IPS-NIHi11 (cell line): Measurements from ENCODE around the gene IRF9.

Experiments used
- DNase-seq: peaks from one replicate; pipeline ENCODE4 v3.0.0; 2012; ENCODE audit warnings: mixed read lengths, low spot score

Gene IRF9, protein sequence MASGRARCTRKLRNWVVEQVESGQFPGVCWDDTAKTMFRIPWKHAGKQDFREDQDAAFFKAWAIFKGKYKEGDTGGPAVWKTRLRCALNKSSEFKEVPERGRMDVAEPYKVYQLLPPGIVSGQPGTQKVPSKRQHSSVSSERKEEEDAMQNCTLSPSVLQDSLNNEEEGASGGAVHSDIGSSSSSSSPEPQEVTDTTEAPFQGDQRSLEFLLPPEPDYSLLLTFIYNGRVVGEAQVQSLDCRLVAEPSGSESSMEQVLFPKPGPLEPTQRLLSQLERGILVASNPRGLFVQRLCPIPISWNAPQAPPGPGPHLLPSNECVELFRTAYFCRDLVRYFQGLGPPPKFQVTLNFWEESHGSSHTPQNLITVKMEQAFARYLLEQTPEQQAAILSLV

DNA sequence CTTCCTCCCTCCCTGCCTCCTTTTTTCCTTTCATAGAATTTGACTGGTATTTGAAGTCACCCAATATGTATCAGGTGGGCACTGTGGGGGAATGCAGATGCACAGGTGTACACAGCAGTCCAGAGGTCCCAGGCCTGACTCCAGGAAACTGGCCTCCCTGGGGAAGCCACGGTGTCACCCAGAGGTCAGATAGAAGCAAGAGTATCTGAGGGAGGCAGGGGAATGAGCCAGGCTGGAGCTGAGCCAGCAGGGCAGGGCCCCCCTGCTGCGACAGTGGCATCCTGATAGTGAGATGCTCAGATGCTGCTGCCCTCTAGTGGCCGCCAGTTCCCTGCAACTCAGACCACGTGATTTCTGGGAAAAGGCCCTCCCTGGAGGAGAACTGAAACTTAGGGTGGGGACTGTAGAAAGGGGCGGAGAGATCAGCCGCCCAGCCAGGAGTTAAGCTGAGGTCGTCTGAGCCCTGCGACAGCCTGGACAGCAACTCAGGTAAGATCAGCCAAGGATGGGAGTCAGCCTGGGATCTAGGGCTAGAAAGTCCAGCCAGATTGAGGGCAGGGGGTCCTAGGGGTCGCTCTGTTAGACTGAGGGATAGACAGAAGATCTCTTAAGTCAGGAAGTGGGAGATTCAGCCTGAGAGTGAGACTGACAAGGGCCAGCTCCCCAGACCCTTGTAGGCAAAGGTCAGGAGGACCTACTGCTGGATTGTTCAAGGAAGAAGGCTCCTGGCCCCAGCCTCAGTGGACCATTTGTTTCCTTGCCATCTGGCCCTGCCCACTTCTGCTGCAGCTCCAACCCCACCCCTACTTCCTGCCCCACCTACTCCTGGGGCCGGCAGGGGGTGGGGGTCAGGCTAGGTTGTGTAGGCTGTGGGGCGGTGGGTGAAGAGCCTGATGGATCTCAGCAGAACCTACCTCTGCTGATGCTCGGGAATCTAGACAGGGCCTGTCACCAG lies at the start of gene IRF9:
TSS of gene IRF9 (plus strand) at position 416 of the 955 bp plus-strand sequence. CDS start 880 bp downstream, outside the sequence.
- peak; percentile 94 for DNase-seq

DNA sequence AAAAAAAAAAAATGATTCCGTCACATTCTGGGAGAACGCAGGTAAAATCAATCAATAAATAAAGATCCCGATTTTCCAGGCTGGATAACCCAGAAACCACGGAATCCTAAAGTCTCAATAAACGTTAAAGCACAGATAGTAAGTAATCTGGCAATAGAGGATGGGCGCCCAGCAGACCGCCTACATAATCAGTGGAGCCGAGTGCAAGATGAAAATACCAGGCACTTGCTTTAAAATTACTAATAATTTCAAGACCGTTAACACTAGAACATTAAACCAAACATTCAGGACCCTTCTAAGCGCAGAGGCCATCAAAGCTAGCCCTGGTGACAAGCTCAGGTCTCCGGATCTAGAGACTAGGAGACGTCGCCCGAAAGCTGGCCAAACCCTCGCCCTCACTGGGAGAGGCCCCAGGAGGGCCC lies 47.7 kb upstream of the IRF9 start:
- no peak for DNase-seq

DNA sequence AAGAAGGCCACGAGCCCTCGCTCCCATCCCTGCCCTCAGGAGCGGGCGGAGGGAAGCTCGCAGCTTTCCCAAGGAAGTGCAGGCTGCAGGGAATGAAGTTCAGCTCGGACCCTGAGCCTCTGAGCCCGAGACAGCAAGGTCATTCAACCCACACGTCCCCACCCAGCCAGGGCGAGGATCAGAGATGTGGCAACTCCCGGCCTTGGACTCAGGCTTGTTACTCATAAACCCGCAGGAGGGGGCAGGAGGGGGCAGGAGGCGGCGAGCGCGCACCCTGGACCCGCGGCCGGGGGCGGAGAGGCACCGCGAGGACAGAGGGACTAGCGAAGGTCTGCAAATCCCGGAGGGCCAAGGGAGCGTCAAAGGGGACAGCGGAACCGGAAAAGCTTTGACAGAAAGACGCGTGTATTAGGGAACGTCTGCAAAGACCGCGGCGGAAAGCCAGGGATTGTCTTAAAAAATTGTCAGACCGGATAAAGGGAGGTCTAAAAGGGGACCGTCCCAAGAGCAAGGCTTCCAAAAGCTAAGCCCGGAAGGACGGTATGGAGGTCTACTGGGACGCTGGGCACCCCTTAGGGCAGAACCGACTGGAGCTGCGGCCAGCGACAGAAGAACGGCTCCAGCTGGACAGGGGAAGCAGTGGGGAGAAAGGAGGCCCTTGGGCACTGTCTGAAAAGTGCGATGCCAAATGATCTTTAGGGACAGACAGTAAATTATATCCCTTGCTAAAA lies 47.1 kb upstream of the IRF9 start:
- peak; percentile 79 for DNase-seq

DNA sequence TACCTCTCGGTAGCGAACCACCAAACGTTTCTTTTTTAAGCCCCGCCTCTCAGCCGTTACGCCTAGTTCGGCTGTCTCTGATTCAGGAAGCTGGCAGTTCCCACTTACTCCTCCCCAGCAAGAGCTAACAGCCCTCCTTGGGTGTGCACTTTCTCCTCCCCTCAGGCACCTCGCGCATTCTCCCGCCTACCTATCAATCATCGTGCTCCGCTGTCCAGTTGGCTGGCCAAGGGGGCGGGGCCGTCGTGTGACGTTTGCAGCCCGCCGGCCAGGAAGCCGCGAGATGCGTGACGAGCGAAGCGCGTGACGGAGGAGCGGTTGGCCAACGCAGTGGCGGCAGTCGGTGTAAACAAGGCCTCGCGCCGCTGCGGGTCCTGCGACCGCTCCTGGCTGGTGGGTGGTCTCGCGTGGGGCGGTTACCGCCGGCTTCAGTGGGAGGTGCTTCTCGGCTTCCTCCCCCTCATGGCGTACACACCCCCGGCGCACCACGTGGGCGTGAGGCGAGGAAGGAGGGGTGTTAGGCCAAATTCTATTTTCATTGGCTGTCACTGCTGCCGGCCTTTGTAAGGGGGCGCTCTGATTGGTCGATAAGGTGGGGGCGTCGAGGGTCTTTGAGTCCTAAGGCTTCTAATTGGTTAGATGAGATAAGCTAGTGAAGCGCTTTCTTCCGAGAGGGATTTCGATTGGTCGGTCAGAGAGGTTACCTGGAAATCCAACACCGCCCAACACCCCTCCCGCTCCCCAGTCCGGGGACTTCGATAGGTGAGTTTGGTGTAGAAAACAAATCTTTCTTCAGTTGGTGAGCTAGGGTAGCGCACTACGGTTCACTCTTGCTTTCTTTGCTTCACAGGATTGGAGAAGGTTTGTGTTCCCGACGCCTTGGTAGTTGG lies 46.3 kb upstream of the IRF9 start, which contains the start of the genes DCAF11 and NRL:
TSS of gene DCAF11 (plus strand) at position 246 of the 890 bp plus-strand sequence. CDS start 818 bp downstream, outside the sequence.
TSS of gene NRL (minus strand) at position 418 of the 890 bp plus-strand sequence. CDS start 32,101 bp downstream, outside the sequence.
- DNase-seq, result peak; percentile 97

DNA sequence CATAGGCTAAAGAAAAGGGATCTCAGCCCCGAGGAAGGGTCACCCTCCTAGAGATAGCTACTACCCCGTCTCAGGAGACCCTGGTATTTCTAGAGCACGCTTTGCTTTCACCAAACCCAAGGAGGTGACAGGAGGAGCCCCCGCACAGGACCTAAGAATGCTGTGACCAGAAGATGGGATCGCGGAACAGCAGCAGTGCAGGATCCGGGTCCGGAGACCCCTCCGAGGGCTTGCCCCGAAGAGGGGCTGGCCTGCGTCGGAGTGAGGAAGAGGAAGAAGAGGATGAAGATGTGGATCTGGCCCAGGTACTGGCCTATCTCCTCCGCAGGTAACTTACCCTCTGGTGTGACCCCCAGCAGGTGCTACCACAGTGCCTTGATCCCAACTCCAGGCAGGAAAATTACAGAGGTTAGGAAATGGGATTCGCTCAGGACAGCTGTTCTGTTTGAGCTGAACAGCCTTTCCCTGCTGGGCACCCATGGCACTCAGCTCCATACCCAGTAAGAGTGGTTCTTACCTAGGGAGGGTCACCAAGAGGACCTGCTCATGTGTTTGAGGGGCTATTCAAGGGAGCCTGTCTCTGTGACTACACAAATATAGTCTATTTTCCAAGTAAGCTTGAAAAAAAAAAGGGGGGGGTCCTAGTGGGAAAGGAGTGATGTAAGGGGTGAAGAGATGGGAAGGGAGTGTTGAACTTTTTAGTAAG lies 45.5 kb upstream of the IRF9 start:
- DNase-seq, result no peak

DNA sequence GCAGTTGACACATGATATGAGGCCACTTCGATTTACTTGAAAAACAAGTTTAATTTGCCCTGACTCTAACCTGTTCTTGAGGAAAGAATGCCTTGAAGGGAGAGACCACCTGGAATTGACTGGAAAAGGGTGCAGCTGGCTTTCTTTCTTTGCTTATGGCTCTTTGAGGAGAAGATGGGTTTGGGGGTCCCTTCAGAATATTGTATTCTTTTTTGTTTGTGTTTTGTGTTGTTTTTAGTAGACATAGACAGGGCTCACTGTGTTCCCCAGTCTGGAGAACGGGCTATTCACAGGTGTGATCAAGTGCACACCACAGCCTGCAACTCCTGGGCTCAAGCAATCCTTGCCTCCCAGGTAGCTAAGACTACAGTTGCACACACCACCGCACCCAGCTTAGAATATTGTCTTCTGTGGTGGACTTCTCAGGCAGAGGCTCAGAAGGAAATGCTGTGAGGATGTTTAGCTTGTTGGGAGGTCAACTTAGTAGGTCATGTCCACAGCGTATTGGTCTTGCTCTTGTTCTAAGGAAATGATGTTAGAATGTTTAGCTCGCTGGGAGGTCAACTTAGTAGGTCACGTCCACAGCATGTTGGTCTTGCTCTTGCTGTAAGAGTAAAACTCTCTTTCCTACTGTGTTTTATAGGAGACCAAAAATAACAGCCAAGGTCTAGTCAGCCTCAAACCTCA lies 44.8 kb upstream of the IRF9 start:
- DNase-seq, result no peak

DNA sequence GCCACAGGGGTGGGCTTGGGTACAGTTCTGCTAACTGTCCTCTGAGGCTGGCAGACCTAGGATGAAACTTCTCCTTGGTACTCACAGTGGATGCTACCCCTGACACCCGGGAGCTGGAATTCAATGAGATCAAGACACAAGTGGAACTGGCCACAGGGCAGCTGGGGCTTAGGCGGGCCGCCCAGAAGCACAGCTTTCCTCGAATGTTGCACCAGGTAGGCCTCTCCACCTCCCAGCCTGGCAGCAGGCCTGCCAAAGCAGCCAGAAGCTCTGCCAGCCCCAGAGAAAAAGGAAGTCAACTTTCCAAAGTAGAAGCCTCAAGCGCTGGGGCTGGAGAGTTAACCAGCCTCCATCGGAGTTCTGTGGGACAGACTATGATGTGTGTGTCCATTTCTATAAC lies 43.9 kb upstream of the IRF9 start:
- no peak for DNase-seq

DNA sequence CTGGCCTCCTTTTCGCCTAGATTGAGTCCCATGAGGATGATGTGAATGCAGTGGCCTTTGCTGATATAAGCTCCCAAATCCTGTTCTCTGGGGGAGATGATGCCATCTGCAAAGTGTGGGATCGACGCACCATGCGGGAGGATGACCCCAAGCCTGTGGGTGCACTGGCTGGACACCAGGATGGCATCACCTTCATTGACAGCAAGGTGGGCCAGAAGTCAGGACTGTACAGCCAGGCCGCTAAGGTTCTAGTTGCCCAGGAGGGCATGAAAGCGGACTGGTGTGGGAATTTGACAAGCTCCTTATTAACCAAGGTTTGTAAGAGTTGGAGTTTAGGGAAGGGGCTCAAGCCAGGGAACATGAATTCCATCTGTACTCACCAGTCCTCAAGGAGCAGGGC lies 41.4 kb upstream of the IRF9 start:
- no peak for DNase-seq

DNA sequence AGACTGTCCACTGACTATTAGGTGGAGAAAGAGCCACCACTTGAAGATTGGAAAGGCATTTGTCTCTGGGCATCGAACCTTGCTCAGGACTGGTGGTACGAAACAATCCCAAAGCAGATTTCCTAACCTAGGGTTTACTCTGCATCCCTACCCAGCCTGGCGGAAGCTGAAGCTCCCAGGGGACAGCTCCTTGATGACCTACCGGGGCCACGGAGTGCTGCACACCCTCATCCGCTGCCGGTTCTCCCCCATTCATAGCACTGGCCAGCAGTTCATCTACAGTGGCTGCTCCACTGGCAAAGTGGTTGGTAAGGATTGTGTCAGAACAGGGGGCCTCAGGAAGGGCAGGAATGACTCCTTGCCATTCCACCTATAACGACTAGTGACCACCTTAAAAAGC lies 39.9 kb upstream of the IRF9 start:
- no peak for DNase-seq

DNA sequence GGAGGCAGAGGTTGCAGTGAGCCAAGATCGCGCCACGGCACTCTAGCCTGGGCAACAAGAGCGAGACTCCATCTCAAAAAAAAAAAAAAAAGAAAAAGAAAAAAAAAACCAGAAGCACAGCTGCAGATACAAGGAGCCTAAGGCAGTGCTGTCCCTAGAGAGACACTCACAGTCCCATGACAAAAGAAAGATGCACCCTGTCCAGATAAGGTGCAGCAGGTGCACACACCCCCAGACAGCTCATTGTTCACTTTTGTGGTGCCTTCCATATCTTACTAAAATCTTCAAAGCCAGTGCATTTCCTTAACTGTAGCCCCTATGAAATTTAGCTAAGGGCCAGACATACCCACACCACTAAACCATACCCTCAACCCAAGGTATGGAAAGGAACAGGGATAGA lies 38.6 kb upstream of the IRF9 start:
- DNase-seq, result no peak

DNA sequence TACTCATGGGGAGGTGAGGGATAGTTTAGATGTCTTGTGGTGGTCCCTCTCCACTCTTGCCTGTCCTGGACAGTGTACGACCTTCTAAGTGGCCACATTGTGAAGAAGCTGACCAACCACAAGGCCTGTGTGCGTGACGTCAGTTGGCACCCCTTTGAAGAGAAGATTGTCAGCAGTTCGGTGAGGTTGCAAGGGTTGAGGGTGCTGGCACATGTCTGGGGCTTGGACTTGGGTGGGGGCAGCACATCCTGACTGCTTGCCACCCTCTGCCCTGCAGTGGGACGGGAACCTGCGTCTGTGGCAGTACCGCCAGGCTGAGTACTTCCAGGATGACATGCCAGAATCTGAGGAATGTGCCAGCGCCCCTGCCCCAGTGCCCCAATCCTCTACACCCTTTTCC lies 38.2 kb upstream of the IRF9 start:
- no peak for DNase-seq

DNA sequence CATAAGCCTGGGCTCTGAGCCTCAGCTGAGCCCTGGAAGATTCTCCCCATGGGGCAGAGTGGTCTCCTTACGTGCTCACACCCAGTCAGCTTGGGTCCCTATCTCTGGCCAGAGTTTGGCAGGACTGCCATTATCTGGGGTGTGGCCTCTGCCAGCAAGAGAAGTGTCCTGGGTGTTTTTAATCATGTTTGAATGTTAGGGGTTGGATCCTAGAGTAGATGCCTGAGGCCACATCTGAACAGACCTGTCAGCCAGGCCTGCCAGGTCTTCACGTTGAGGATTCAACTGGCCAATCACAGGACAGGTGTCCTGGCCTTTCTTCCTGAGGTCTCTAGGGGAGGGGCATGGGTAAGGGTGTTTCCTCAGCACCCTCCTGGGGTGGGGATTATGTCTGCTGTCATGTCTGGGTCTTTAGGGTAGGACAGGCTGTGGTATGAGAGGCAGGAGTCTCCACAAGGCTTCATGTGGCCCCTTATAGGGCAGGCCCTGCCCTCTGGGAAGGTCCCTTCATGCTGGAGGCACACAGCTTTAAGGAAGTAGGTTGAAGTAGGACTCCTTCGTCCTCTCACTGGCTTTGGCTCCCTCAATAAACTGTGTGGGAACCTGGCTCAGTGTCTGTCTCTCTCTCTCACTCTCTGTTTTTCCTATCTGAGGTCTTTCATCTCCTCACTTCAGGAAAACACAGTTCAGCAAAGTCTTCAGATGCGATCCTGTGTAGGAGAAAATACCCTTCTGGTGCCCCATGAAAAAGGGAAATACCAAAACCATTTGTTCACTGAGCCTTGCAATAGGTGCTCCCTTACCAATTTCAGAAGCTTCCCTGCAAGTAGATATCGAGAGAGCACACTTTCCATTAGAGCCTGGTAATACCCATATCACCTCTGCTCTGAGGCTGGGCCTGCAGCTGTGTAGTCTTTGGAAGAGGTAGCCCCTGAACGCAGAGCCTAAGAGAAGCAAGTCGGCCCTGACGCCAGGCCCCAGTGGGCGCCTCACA lies 37.3 kb upstream of the IRF9 start:
- no peak for DNase-seq

DNA sequence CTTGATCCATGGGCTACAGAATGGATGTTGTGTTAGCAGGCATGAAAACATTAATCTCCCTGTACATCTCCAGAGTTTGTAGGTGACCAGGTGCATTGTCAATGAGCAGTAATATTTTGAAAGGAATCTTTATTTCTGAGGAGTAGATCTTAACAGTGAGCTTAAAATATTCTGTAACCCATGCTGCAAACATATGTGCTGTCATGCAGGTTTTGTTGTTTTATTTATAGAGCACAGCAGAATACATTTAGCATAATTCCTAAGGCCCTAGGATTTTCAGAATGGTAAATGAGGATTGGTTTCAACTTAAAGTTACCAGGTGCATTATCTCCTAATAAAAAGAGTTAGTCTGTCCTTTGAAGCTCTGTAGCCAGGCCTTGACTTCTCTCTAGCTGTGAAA lies 34.1 kb upstream of the IRF9 start:
- DNase-seq, result no peak

DNA sequence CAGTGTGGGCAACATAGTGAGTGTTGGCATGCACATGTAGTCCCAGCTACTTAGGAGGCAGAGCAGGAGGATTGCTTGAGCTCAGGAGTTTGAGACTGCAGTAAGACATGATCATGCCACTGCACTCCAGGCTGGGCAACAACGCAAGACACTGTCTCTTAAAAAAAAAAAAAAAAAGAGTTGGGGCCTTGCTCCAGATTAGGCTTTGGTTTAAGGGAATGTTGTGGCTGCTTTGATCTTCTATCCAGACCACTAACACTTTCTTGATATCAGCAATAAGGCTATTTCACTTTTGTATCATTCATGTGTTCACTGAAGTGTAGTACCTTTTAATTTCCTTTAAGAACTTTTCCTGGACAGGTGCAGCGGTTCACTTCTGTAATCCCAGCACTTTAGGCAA lies 33.4 kb upstream of the IRF9 start:
- no peak for DNase-seq

DNA sequence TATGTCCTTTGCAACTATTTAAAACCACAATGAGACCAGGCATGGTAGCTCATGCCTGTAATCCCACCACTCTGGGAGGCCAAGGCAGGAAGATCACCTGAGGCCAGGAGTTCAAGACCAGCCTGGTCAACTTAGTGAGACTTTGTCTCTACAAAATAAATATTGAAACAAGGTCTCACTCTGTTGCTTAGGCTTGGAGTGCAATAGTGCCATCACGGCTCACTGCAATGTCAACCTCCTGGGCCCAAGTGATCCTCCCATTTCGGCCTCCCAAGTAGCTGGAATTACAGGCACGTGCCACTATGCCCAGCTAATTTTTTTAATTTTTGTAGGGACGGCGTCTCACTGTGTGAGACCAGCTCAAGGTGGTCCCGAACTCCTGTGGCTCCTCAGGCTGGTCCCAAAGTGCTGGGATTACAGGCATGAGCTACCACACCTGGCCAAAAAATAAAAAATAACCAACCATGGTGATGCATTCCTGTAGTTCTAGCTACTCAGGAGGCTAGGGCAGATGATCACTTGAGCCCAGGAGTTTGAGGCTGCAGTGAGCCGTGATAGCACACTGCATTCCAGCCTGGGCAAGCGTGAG lies 31.6 kb upstream of the IRF9 start:
- DNase-seq, result no peak

DNA sequence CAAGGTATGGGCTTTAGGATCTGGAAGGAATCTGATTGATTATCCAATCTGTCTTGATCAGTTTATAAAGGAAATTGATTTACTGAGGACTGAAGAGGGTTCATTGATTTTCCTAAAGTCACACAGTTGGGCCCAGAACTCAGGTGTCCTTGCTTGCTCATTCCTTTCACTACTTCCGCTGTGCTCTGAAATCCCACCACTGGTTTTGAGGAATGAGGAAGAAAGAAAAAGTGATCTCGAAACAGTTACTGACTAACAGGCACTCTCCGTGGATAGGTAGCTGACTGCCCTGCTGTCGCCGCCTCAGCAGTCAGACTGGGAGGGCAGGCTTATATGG lies 30.7 kb upstream of the IRF9 start, which contains the start of gene FITM1:
TSS of gene FITM1 (plus strand) at position 280 of the 337 bp plus-strand sequence. CDS start 905 bp downstream, outside the sequence.
- no peak for DNase-seq

DNA sequence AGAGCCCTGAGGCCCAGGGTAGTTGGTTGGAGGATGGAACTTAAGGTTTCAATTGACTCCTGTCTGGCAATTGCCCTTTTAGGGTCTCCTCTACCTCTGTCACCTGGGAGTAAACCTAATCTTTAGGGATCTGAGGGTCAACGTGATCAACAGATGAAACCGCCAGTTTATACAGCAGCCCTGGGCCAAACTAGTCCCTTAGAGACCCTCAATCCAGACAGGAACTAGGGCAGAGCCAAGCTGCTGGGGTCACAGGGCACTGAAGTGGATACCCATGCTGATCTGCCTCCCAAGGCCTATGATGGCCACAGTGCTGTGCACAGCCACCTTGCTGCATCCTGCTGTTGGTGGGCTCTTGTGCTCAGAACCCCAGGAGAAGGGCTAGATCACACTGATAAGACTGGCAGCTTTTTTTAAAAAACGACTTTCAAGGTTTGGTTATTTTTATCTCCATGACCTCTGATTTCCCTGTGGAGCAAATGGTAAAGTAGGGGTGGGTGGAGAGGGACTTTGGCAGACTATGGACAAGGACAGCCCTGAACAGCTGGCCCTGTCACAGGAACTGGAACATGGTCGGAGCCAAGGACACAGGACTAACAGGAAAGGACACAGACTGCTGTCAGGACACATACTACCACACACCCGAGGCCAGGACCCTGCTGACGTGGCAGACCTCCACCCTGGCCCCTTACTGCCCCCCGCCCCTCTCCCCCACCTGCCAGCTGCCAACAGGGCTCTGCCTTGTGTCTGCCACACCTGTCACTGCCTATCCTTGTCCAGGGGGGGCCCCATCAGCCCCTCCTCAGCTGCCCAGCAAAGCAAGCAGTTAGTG lies 30.1 kb upstream of the IRF9 start:
- no peak for DNase-seq
